IMR-90 (cell line): ENCODE results near the gene CHRM5. TPM values are rescaled to one million over a fixed set of nuclear protein-coding genes. Genes with fewer than 3 reads are reported as not detected.

Experiments
- ATAC-seq: fragments of 200-7000 bp; cut with Tn5 transposase; 2 replicates; pipeline ENCODE4 v1.9.1; 2020; ENCODE audit warnings: low read depth, mild to moderate bottlenecking, moderate library complexity
- BruUV-seq: library from RNA; stranded (reverse); fragments of 400-500 nt; replicated peaks from 2 replicates; lab custom pipeline; 2021; lab: Mats Ljungman, UMichigan
- CTCF ChIA-PET: fragments of 300-600 bp; formaldehyde crosslinking; extraction: SDS; loops from one replicate; lab custom pipeline; 2021; ENCODE audit warnings: antibody characterized with exemption; lab: Yijun Ruan, JAX
- POLR2A ChIA-PET: fragments of 300-600 bp; sonication (Branson Sonifier 250); formaldehyde crosslinking; loops from one replicate; lab custom pipeline; 2022; ENCODE audit warnings: antibody characterized with exemption; ENCODE audit not compliant: unreplicated experiment; lab: Charles Lee
- DNase-seq: peaks from one replicate; pipeline ENCODE4 v3.0.0; 2013
- H2AFZ ChIP-seq: replicated peaks from 2 replicates; pipeline ENCODE3; 2013; ENCODE audit warnings: low read length, mild to moderate bottlenecking; ENCODE audit not compliant: poor library complexity
- H2AK5ac ChIP-seq: 2 replicates; pipeline ENCODE4 v1.6.1; 2013; ENCODE audit warnings: low read depth, low read length, inconsistent platforms
- H2AK9ac ChIP-seq: replicated peaks from 2 replicates; pipeline ENCODE3; 2013; ENCODE audit warnings: mild to moderate bottlenecking, low read depth, low read length, moderate library complexity; ENCODE audit not compliant: poor library complexity
- H2BK120ac ChIP-seq: 2 replicates; pipeline ENCODE4 v1.6.1; 2013; ENCODE audit warnings: low read depth, low read length, inconsistent platforms
- H2BK15ac ChIP-seq: 3 replicates; pipeline ENCODE4 v1.6.1; 2013; ENCODE audit warnings: low read depth, low read length, inconsistent platforms
- H2BK20ac ChIP-seq: 2 replicates; pipeline ENCODE4 v1.6.1; 2013; ENCODE audit warnings: low read depth, mild to moderate bottlenecking, inconsistent platforms, low read length, moderate library complexity
- H2BK5ac ChIP-seq: 2 replicates; pipeline ENCODE4 v1.6.1; 2013; ENCODE audit warnings: mild to moderate bottlenecking, low read depth, low read length, inconsistent platforms; ENCODE audit not compliant: poor library complexity, severe bottlenecking
- H3K14ac ChIP-seq: replicated peaks from 2 replicates; pipeline ENCODE4 v1.6.1; 2013; ENCODE audit warnings: low read depth, low read length, inconsistent platforms
- H3K18ac ChIP-seq: 2 replicates; pipeline ENCODE4 v1.6.1; 2013; ENCODE audit warnings: low read depth, low read length, control low read depth
- H3K23ac ChIP-seq: 2 replicates; pipeline ENCODE4 v1.6.1; 2013; ENCODE audit warnings: low read depth, low read length, inconsistent platforms
- H3K27ac ChIP-seq: 2 replicates; pipeline ENCODE4 v1.5.1; 2013; ENCODE audit warnings: mild to moderate bottlenecking, control low read depth, low read length; ENCODE audit not compliant: insufficient read depth
- H3K27me3 ChIP-seq: 2 replicates; pipeline ENCODE4 v1.6.1; 2013; ENCODE audit warnings: low read length; ENCODE audit not compliant: control insufficient read depth, insufficient read depth
- H3K36me3 ChIP-seq: 2 replicates; pipeline ENCODE4 v1.6.1; 2013; ENCODE audit warnings: low read length, mixed read lengths; ENCODE audit not compliant: control insufficient read depth, insufficient read depth
- H3K4ac ChIP-seq: 2 replicates; pipeline ENCODE4 v1.6.1; 2013; ENCODE audit warnings: low read depth, low read length, inconsistent platforms
- H3K4me1 ChIP-seq: 2 replicates; pipeline ENCODE4 v1.6.1; 2013; ENCODE audit warnings: low read length, mixed read lengths; ENCODE audit not compliant: control insufficient read depth, insufficient read depth
- H3K4me2 ChIP-seq: 2 replicates; pipeline ENCODE4 v1.6.1; 2013; ENCODE audit warnings: low read depth, mild to moderate bottlenecking, control low read depth, low read length, moderate library complexity
- H3K4me3 ChIP-seq: 2 replicates; pipeline ENCODE4 v1.5.1; 2013; ENCODE audit warnings: low read depth, mild to moderate bottlenecking, control low read depth, low read length, moderate library complexity; ENCODE audit not compliant: insufficient read depth
- H3K56ac ChIP-seq: 2 replicates; pipeline ENCODE4 v1.6.1; 2013; ENCODE audit warnings: low read length, inconsistent platforms; ENCODE audit not compliant: insufficient read depth; ENCODE audit errors: extremely low read depth
- H3K79me1 ChIP-seq, 2 experiments: 2 replicates each; pipeline ENCODE4 v1.6.1; 2013; ENCODE audit warnings: low read length in 2 of 2, inconsistent platforms in 1 of 2, low read depth in 1 of 2
- H3K9ac ChIP-seq: 2 replicates; pipeline ENCODE4 v1.6.1; 2013; ENCODE audit warnings: low read depth, low read length, control low read depth
- H3K9me1 ChIP-seq: 2 replicates; pipeline ENCODE4 v1.6.1; 2013; ENCODE audit warnings: low read length, inconsistent platforms; ENCODE audit not compliant: insufficient read depth
- H3K9me3 ChIP-seq: 2 replicates; pipeline ENCODE4 v1.6.1; 2013; ENCODE audit warnings: low read length; ENCODE audit not compliant: control insufficient read depth, insufficient read depth
- H4K20me1 ChIP-seq: 2 replicates; pipeline ENCODE4 v1.6.1; 2013; ENCODE audit warnings: low read length, inconsistent platforms; ENCODE audit not compliant: insufficient read depth
- H4K5ac ChIP-seq: 2 replicates; pipeline ENCODE4 v1.6.1; 2013; ENCODE audit warnings: mild to moderate bottlenecking, low read depth, low read length, control low read depth
- H4K8ac ChIP-seq, 2 experiments: 2 replicates each; pipeline ENCODE4 v1.6.1; 2013; ENCODE audit warnings: low read depth in 2 of 2, low read length in 2 of 2, control low read depth in 1 of 2, inconsistent platforms in 1 of 2
- H4K91ac ChIP-seq: 2 replicates; pipeline ENCODE4 v1.6.1; 2013; ENCODE audit warnings: low read depth, low read length, inconsistent platforms; ENCODE audit not compliant: insufficient read depth
- CEBPB ChIP-seq: IDR thresholded peaks from 2 replicates; pipeline ENCODE4 v1.6.1; 2012; ENCODE audit warnings: low read depth, low read length, improper control_type of control experiment
- MAFK ChIP-seq: IDR thresholded peaks from 2 replicates; pipeline ENCODE4 v1.6.1; 2012; ENCODE audit warnings: low read depth, low read length, improper control_type of control experiment
- WGBS, 2 experiments: methylation state at CpG; one replicate each; pipeline versions ENCODE4 v1.1.5 to v1.1.7; 2013; ENCODE audit warnings: missing lambda C conversion rate in 2 of 2; ENCODE audit not compliant: insufficient read length in 1 of 2; ENCODE audit errors: extremely low coverage in 2 of 2; 5-methylcytosine and 5-hydroxymethylcytosine counted together
- dilution Hi-C: fragments of 300-500 bp; cut with HindIII; formaldehyde crosslinking; loops from one replicate; pipeline ENCODE4 v1.14.3; 2018; ENCODE audit warnings: low sequenced_read_pairs; ENCODE audit not compliant: unreplicated experiment
- in situ Hi-C: fragments of 300-500 bp; cut with MboI; formaldehyde crosslinking; loops from 3 replicates; pipeline ENCODE4 v1.14.3; 2019; ENCODE audit warnings: low sequenced_read_pairs, inconsistent platforms, mixed read lengths
- intact Hi-C: fragments of 100-400 bp; cut with micrococcal nuclease; formaldehyde crosslinking; loops from 2 replicates; pipeline ENCODE4 v1.10.0; 2022
- polyA plus RNA-seq, 3 experiments: library from polyadenylated mRNA; depleted of rRNA; stranded (reverse); fragments of >200 nt; gene quantifications; 2 replicates each; pipeline ENCODE4 v1.2.3, GENCODE V29; 2012; ENCODE audit warnings: low replicate concordance in 1 of 3
- total RNA-seq: library from RNA; depleted of rRNA; stranded (reverse); fragments of >200 nt; gene quantifications from 2 replicates; pipeline ENCODE4 v1.2.3, GENCODE V29; 2012

Gene CHRM5
- total and polyA plus RNA-seq, 2 of the 4 experiments (the other 2 are of a cell fraction), result under 0.01 to 0.03 TPM

GRCh38 chr15:34055868-34056595, 87.7 kb downstream of the CHRM5 start:
- no peak overlapping the region for H3K4me3 ChIP-seq
- DNase-seq (peak; percentile 85), ATAC-seq (peak; percentile 89)
- H2BK5ac ChIP-seq, result peak overlapping the region; percentile 93
- H3K4ac ChIP-seq, result peak overlapping the region; percentile 98
- peak overlapping the region; percentile 92 to 94 for H4K8ac ChIP-seq
- H4K20me1 ChIP-seq, result no peaks in the 10 kb centered on the region
- H2BK20ac ChIP-seq, result peak overlapping the region; percentile 99
- peaks cover 7% of the 10 kb centered on the region for H3K4me1 ChIP-seq
- ChIA-PET POLR2A (no interaction called here), CTCF (interaction anchor here (1.1 kb wide), 1 partner anchor 153 kb away, joined by 4 read pairs; no protein-coding TSS in a partner anchor)
- H2BK120ac ChIP-seq, result peak overlapping the region; percentile 96
- TF ChIP-seq CEBPB (peak; percentile 28; the same call in 1 of the 2 replicates), MAFK (no peak)
- H3K18ac ChIP-seq, result peak overlapping the region; percentile 99
- H3K9ac ChIP-seq, result peak overlapping the region; percentile 93
- H3K14ac ChIP-seq, result peak overlapping the region; percentile 95
- H3K36me3 ChIP-seq, result no peaks in the 10 kb centered on the region
- H3K9me3 ChIP-seq, result no peaks in the 10 kb centered on the region
- intact Hi-C loops, result no loop called here
- peak overlapping the region; percentile 80 for H2AFZ ChIP-seq
- H3K27ac ChIP-seq, result peak overlapping the region; percentile 100
- peak overlapping the region; percentile 58 for H3K4me2 ChIP-seq
- H3K56ac ChIP-seq, result peak overlapping the region; percentile 79
- WGBS, 2 experiments, result no CpG with 5 or more reads among the region's 3 CpGs
- H4K91ac ChIP-seq, result peak overlapping the region; percentile 97
- peaks cover 6% of the 10 kb centered on the region for H3K9me1 ChIP-seq
- peak overlapping the region; percentile 96 for H4K5ac ChIP-seq
- in situ Hi-C loops, result no loop called here
- no peaks in the 10 kb centered on the region for H3K27me3 ChIP-seq
- H2AK5ac ChIP-seq, result peak overlapping the region; percentile 94
- BruUV-seq, result no TSS peak
- H2AK9ac ChIP-seq, result no peak overlapping the region
- dilution Hi-C loops, result no loop called here
- no peaks in the 10 kb centered on the region for H3K79me1 ChIP-seq
- peak overlapping the region; percentile 87 for H3K23ac ChIP-seq
- H2BK15ac ChIP-seq, result peak overlapping the region; percentile 99
